ENCODE results near the gene MSI2. TPM values are rescaled to one million over a fixed set of nuclear protein-coding genes. Genes with fewer than 3 reads are reported as not detected.

MSI2 gene
- total and polyA plus RNA-seq, 2 experiments from 2014 or later, result 18.9 to 41.8 TPM

DNA sequence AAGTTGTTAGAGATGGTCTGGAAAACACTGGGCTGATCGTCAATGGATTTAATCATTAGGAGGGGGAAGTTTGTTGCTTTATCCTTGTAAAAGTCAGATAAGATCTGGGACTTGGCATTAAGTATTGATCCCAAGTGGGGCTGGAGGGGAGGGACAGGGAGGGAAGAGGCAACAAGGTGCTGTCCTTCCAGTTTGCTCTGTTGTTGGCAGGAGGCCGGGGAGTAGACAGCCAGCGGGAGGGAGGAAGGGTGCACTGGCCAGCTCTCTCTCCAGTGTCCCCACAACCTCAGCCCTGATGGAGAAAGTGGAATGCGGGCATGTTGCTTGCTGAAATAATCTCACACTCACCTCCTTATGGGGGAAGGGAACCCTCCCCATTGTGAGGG, 278.5 kb downstream of the MSI2 start:
- TF ChIP-seq CREB1 (CRISPR knock-in tag; IDR thresholded peaks at IDR 0.05; ENCODE audit: low read depth), result no peak
- peaks cover 37% of the 10 kb centered on the region for H3K4me1 Mint-ChIP-seq

DNA sequence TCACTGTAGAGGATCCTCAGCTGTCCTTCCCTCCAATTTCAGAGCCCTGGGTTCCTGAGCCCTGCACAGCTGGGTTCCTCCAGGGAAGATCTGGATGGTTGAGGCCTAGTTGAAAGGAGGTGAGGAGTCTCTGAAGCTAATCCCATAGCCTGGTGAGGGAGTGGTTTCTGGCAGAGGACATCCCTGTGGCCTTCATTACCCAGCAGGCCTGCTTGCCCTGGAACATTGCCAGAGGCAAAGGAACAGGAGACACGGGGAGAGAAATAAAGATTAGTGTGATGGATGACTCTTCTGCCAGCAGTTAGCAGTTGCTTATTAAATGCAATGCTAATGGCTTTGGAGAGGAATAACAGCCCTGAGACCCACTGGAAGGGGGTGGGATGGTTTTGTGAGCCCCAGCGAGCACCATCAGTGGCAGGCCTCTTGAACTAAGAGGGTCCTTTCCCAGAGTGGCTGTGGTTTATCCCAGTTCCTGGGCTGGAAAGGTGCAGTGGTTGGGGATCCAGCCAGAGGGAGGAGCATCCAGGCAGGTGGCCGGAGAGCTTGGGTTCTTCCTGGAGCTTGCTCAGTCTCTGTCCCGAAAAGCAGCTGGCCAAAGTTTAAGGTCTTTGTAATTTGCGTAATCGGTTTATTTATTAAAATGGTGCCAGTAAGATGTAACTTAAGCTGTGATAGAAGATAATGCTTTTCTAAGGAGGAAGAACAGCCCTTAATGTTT, 279.1 kb downstream of the MSI2 start:
- Histone ChIP-seq H3K27me3 (ENCODE audit: insufficient read depth) (no peaks in the 10 kb centered on the region), H3K27ac (ENCODE audit: low read depth) (no peak overlapping the region), H3K4me2 (no peak overlapping the region), H3F3A (replicated peaks; ENCODE audit: low read depth) (no peaks in the 10 kb centered on the region), H2AFZ (no peak overlapping the region), H3K36me3 (ENCODE audit: insufficient read depth) (no peaks in the 10 kb centered on the region), H3K9me2 (ENCODE audit: insufficient read depth) (no peaks in the 10 kb centered on the region), H3K4me3 (no peak overlapping the region), H4K20me1 (replicated peaks; ENCODE audit: insufficient read depth) (0 out of 2 replicates have a peak, but pooled peaks cover 3% of the 10 kb centered on the region), H3K79me2 (replicated peaks; ENCODE audit: insufficient read depth) (no peaks in the 10 kb centered on the region), H3K4me1 (ENCODE audit: insufficient read depth) (peaks cover 12% of the 10 kb centered on the region)
- Mint-ChIP-seq H3K36me3 (ENCODE audit: low read depth) (no peaks in the 10 kb centered on the region), H3K27me3 (ENCODE audit: insufficient read depth, low read depth, poor library complexity) (peaks cover 2% of the 10 kb centered on the region), H3K4me1 (peaks cover 32% of the 10 kb centered on the region), H3K4me3 (no peak overlapping the region), H3K27ac (no peak overlapping the region), H3K9me3 (no peaks in the 10 kb centered on the region)
- ATAC-seq (no peak), DNase-seq (ENCODE audit: low spot score) (no peak)
- TF ChIP-seq, protein P1, sequence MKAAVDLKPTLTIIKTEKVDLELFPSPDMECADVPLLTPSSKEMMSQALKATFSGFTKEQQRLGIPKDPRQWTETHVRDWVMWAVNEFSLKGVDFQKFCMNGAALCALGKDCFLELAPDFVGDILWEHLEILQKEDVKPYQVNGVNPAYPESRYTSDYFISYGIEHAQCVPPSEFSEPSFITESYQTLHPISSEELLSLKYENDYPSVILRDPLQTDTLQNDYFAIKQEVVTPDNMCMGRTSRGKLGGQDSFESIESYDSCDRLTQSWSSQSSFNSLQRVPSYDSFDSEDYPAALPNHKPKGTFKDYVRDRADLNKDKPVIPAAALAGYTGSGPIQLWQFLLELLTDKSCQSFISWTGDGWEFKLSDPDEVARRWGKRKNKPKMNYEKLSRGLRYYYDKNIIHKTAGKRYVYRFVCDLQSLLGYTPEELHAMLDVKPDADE (IDR thresholded peaks at IDR 0.05), result no peak
- TF ChIP-seq STAT1 (IDR thresholded peaks at IDR 0.05; ENCODE audit: unreplicated experiment), result no peak
- no peak for TF ChIP-seq ZNF331 (CRISPR knock-in tag; IDR thresholded peaks at IDR 0.05; ENCODE audit: low read depth)
- TF ChIP-seq POLR2AphosphoS5 (IDR thresholded peaks at IDR 0.05; ENCODE audit: low read depth), result no peak
- no peak for TF ChIP-seq CREB1 (CRISPR knock-in tag; IDR thresholded peaks at IDR 0.05; ENCODE audit: low read depth)
- TF ChIP-seq, protein P2, sequence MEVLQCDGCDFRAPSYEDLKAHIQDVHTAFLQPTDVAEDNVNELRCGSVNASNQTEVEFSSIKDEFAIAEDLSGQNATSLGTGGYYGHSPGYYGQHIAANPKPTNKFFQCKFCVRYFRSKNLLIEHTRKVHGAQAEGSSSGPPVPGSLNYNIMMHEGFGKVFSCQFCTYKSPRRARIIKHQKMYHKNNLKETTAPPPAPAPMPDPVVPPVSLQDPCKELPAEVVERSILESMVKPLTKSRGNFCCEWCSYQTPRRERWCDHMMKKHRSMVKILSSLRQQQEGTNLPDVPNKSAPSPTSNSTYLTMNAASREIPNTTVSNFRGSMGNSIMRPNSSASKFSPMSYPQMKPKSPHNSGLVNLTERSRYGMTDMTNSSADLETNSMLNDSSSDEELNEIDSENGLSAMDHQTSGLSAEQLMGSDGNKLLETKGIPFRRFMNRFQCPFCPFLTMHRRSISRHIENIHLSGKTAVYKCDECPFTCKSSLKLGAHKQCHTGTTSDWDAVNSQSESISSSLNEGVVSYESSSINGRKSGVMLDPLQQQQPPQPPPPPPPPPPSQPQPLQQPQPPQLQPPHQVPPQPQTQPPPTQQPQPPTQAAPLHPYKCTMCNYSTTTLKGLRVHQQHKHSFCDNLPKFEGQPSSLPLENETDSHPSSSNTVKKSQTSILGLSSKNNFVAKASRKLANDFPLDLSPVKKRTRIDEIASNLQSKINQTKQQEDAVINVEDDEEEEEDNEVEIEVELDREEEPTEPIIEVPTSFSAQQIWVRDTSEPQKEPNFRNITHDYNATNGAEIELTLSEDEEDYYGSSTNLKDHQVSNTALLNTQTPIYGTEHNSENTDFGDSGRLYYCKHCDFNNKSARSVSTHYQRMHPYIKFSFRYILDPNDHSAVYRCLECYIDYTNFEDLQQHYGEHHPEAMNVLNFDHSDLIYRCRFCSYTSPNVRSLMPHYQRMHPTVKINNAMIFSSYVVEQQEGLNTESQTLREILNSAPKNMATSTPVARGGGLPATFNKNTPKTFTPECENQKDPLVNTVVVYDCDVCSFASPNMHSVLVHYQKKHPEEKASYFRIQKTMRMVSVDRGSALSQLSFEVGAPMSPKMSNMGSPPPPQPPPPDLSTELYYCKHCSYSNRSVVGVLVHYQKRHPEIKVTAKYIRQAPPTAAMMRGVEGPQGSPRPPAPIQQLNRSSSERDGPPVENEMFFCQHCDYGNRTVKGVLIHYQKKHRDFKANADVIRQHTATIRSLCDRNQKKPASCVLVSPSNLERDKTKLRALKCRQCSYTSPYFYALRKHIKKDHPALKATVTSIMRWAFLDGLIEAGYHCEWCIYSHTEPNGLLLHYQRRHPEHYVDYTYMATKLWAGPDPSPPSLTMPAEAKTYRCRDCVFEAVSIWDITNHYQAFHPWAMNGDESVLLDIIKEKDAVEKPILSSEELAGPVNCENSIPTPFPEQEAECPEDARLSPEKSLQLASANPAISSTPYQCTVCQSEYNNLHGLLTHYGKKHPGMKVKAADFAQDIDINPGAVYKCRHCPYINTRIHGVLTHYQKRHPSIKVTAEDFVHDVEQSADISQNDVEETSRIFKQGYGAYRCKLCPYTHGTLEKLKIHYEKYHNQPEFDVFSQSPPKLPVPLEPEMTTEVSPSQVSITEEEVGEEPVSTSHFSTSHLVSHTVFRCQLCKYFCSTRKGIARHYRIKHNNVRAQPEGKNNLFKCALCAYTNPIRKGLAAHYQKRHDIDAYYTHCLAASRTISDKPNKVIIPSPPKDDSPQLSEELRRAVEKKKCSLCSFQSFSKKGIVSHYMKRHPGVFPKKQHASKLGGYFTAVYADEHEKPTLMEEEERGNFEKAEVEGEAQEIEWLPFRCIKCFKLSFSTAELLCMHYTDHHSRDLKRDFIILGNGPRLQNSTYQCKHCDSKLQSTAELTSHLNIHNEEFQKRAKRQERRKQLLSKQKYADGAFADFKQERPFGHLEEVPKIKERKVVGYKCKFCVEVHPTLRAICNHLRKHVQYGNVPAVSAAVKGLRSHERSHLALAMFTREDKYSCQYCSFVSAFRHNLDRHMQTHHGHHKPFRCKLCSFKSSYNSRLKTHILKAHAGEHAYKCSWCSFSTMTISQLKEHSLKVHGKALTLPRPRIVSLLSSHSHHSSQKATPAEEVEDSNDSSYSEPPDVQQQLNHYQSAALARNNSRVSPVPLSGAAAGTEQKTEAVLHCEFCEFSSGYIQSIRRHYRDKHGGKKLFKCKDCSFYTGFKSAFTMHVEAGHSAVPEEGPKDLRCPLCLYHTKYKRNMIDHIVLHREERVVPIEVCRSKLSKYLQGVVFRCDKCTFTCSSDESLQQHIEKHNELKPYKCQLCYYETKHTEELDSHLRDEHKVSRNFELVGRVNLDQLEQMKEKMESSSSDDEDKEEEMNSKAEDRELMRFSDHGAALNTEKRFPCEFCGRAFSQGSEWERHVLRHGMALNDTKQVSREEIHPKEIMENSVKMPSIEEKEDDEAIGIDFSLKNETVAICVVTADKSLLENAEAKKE (CRISPR knock-in tag; IDR thresholded peaks at IDR 0.05), result no peak
- TF ChIP-seq NANOG (IDR thresholded peaks at IDR 0.05; ENCODE audit: borderline replicate concordance), result no peak
- no peak for TF ChIP-seq ZNF114 (CRISPR knock-in tag; IDR thresholded peaks at IDR 0.05)
- no peak for TF ChIP-seq EZH2phosphoT487 (IDR thresholded peaks at IDR 0.05; ENCODE audit: unreplicated experiment)

More for the DNA sequence above, 278.5 kb downstream of the MSI2 start:
- Histone ChIP-seq H3K4me2 (no peak overlapping the region), H3K27ac (ENCODE audit: low read depth) (no peak overlapping the region), H3F3A (replicated peaks; ENCODE audit: low read depth) (no peaks in the 10 kb centered on the region), H4K20me1 (replicated peaks; ENCODE audit: insufficient read depth) (0 out of 2 replicates have a peak, but pooled peaks cover 3% of the 10 kb centered on the region), H3K79me2 (replicated peaks; ENCODE audit: insufficient read depth) (no peaks in the 10 kb centered on the region), H3K9me2 (ENCODE audit: insufficient read depth) (no peaks in the 10 kb centered on the region), H3K27me3 (ENCODE audit: insufficient read depth) (no peaks in the 10 kb centered on the region), H2AFZ (no peak overlapping the region), H3K36me3 (ENCODE audit: insufficient read depth) (no peaks in the 10 kb centered on the region), H3K4me1 (ENCODE audit: insufficient read depth) (peaks cover 16% of the 10 kb centered on the region), H3K4me3 (no peak overlapping the region)
- Mint-ChIP-seq H3K27me3 (ENCODE audit: insufficient read depth, low read depth, poor library complexity) (peaks cover 2% of the 10 kb centered on the region), H3K4me3 (no peak overlapping the region), H3K27ac (no peak overlapping the region; the same call in 1 of the 2 replicates), H3K36me3 (ENCODE audit: low read depth) (no peaks in the 10 kb centered on the region), H3K9me3 (no peaks in the 10 kb centered on the region)
- ATAC-seq, result no peak
- DNase-seq (ENCODE audit: low spot score), result no peak

Data from GM23338 (cell line).